PFSK-1 (cell line): ENCODE measurements around the gene NUP107.

Experiments
- FOXP2 ChIP-seq: optimal IDR thresholded peaks from 2 replicates; pipeline ENCODE3; 2011; ENCODE audit warnings: borderline replicate concordance, control low read depth, inconsistent platforms; ENCODE audit not compliant: insufficient read depth; ENCODE audit errors: extremely low read length, extremely low read depth
- POLR2AphosphoS5 ChIP-seq: IDR thresholded peaks from 2 replicates; pipeline ENCODE4 v1.6.1; 2012; ENCODE audit warnings: low read depth, mild to moderate bottlenecking, control low read depth, low read length, moderate library complexity
- SIN3A ChIP-seq: IDR thresholded peaks from 2 replicates; pipeline ENCODE4 v1.6.1; 2012; ENCODE audit warnings: mild to moderate bottlenecking, low read length, moderate library complexity, borderline replicate concordance; ENCODE audit not compliant: insufficient read depth
- TAF1 ChIP-seq: IDR thresholded peaks from 2 replicates; pipeline ENCODE4 v1.6.1; 2012; ENCODE audit warnings: low read length, control low read depth, borderline replicate concordance; ENCODE audit not compliant: insufficient read depth
- TF ChIP-seq, protein P1 (sequence below), 2 experiments: IDR thresholded peaks; 2 replicates each; pipeline versions ENCODE4 v1.6.1 to v1.8.0; 2011 to 2012; ENCODE audit warnings: low read depth in 2 of 2, low read length in 2 of 2, control low read depth in 1 of 2, inconsistent platforms in 1 of 2, mild to moderate bottlenecking in 1 of 2, moderate library complexity in 1 of 2; ENCODE audit not compliant: insufficient read depth in 1 of 2

The NUP107 gene

DNA sequence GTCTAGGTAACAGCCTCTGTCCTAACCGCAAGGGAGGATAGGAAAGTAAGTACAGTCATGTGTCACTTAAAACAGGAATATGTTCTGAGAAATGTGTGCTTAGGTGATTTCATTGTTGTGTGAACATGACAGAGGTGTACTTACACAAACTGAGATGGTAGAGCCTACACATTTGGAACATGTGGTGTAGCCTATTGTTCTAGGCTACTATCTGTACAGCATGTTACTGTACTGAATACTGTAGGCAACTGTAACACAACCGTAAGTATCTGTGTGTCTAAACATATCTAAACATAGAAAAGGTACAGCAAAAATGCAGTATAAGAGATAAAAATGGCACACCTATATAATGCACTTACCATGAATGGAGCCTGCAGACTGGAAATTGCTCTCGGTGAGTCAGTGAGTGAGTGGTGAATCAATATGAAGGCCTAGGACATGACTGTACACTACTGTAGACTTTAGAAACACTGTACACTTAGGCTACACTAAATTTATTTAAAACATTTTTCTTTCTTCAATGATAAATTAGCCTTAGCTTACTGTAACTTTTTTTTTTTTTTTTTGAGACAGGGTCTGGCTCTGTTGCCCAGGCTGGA, 108.0 kb downstream of the NUP107 start:
- no peak for TF ChIP-seq TAF1
- TF ChIP-seq POLR2AphosphoS5 = no peak
- no peak for TF ChIP-seq SIN3A
- TF ChIP-seq FOXP2 = no peak
- TF ChIP-seq, protein P1, sequence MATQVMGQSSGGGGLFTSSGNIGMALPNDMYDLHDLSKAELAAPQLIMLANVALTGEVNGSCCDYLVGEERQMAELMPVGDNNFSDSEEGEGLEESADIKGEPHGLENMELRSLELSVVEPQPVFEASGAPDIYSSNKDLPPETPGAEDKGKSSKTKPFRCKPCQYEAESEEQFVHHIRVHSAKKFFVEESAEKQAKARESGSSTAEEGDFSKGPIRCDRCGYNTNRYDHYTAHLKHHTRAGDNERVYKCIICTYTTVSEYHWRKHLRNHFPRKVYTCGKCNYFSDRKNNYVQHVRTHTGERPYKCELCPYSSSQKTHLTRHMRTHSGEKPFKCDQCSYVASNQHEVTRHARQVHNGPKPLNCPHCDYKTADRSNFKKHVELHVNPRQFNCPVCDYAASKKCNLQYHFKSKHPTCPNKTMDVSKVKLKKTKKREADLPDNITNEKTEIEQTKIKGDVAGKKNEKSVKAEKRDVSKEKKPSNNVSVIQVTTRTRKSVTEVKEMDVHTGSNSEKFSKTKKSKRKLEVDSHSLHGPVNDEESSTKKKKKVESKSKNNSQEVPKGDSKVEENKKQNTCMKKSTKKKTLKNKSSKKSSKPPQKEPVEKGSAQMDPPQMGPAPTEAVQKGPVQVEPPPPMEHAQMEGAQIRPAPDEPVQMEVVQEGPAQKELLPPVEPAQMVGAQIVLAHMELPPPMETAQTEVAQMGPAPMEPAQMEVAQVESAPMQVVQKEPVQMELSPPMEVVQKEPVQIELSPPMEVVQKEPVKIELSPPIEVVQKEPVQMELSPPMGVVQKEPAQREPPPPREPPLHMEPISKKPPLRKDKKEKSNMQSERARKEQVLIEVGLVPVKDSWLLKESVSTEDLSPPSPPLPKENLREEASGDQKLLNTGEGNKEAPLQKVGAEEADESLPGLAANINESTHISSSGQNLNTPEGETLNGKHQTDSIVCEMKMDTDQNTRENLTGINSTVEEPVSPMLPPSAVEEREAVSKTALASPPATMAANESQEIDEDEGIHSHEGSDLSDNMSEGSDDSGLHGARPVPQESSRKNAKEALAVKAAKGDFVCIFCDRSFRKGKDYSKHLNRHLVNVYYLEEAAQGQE (IDR thresholded peaks at IDR 0.05; ENCODE audit: insufficient read depth in 1 of 2, low read depth in 2 of 2, low read length in 2 of 2) = no peak
